Amniotic stem cell (primary cell): ENCODE results near the gene TMEM106C.
"Not testable (repeated sequence)": the region's sequence is repeated elsewhere in the genome, so short reads cannot be mapped to it uniquely, and the experiment has no call there.

ENCODE experiments used
- DNase-seq: peaks from one replicate; lab custom pipeline; 2025; lab: John Stamatoyannopoulos, UW

The TMEM106C gene

GRCh38 chr12:47949441-47950341 lies 13.7 kb upstream of the TMEM106C start:
- no peak for DNase-seq

GRCh38 chr12:47950856-47951468 lies 12.4 kb upstream of the TMEM106C start:
- no peak for DNase-seq

- no peak for DNase-seq
These were observed 9.3 kb upstream of the TMEM106C start for GRCh38 chr12:47954058-47954457.

GRCh38 chr12:47954467-47955045 lies 8.8 kb upstream of the TMEM106C start:
- no peak for DNase-seq

GRCh38 chr12:47955059-47955458 lies 8.3 kb upstream of the TMEM106C start:
- no peak for DNase-seq

- DNase-seq, result not testable (repeated sequence)
These were observed 5.7 kb upstream of the TMEM106C start for GRCh38 chr12:47957671-47958070.

- no peak for DNase-seq
These were observed 1.2 kb upstream of the TMEM106C start for GRCh38 chr12:47962198-47962597.

- DNase-seq, result no peak
These were observed 821 bp downstream of the TMEM106C start for GRCh38 chr12:47964106-47964728.

- no peak for DNase-seq
These were observed 2.2 kb downstream of the TMEM106C start for GRCh38 chr12:47965581-47965980.

- no peak for DNase-seq
These were observed 4.3 kb downstream of the TMEM106C start for GRCh38 chr12:47967461-47968321.

- DNase-seq, result no peak
These were observed 6.4 kb downstream of the TMEM106C start for GRCh38 chr12:47969845-47970244.

- DNase-seq, result no peak
These were observed 7.4 kb downstream of the TMEM106C start for GRCh38 chr12:47970843-47971242.

GRCh38 chr12:47972895-47973294 lies 9.5 kb downstream of the TMEM106C start:
- no peak for DNase-seq

- DNase-seq, result no peak
These were observed 10.5 kb downstream of the TMEM106C start for GRCh38 chr12:47973870-47974269.

- DNase-seq, result no peak
These were observed 11.7 kb downstream of the TMEM106C start for GRCh38 chr12:47975036-47975620.

- no peak for DNase-seq
These were observed 12.4 kb downstream of the TMEM106C start for GRCh38 chr12:47975816-47976215.

- no peak for DNase-seq
These were observed 13.8 kb downstream of the TMEM106C start for GRCh38 chr12:47977046-47977771.

GRCh38 chr12:47977772-47978597 lies 14.6 kb downstream of the TMEM106C start:
- no peak for DNase-seq

- DNase-seq, result no peak
These were observed 15.1 kb downstream of the TMEM106C start for GRCh38 chr12:47978598-47978873.

GRCh38 chr12:47979166-47979565 lies 15.8 kb downstream of the TMEM106C start:
- no peak for DNase-seq
